HAP-1 (cell line): ENCODE measurements around the gene AGAP2.
"Not testable (repeated sequence)": the region's sequence is repeated elsewhere in the genome, so short reads cannot be mapped to it uniquely, and the experiment has no call there.

Source experiments
- DNase-seq, 2 experiments: peaks; one replicate each; pipeline ENCODE4 v3.0.0-alpha.2; 2016 to 2020; ENCODE audit warnings: low spot score in 2 of 2
- H3K27me3 ChIP-seq: fragments of 250-450 bp; sonication (Bioruptor Pico); 2 replicates; pipeline ENCODE4 v1.5.1; 2020; ENCODE audit warnings: low read depth, mild to moderate bottlenecking, moderate library complexity
- H3K36me3 ChIP-seq: fragments of 250-450 bp; sonication (Bioruptor Pico); replicated peaks from 2 replicates; pipeline ENCODE4 v1.5.1; 2020; ENCODE audit warnings: mild to moderate bottlenecking
- H3K4me1 ChIP-seq: fragments of 250-450 bp; sonication (Bioruptor Pico); 2 replicates; pipeline ENCODE4 v1.5.1; 2020; ENCODE audit warnings: mild to moderate bottlenecking
- H3K4me3 ChIP-seq: fragments of 250-450 bp; sonication (Bioruptor Pico); 2 replicates; pipeline ENCODE4 v1.5.1; 2020; ENCODE audit warnings: mild to moderate bottlenecking, moderate library complexity
- H3K9me3 ChIP-seq: fragments of 250-450 bp; sonication (Bioruptor Pico); 2 replicates; pipeline ENCODE4 v1.5.1; 2020; ENCODE audit warnings: mild to moderate bottlenecking, moderate library complexity
- in situ Hi-C: fragments of 300-500 bp; cut with MboI; formaldehyde crosslinking; loops from 3 replicates; pipeline ENCODE4 v1.14.3; 2020; ENCODE audit warnings: low sequenced_read_pairs, inconsistent platforms, mixed read lengths

The AGAP2 gene

DNA sequence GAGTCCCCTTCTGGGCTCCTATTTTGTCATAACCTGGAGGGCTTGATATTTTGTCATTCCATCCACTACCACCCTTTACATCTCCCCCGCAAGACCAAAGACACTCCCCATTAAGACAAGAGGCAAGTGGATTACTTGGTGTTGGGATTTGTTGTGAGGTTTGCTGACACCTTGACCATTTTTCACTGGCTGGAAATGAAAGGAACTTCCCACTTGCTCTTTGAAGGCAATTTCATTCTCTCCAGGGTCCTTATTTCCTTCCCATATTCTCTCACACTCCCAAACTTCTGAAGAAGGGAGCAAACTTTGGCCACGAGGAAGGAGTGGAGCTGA, 14.9 kb downstream of the AGAP2 start:
- Histone ChIP-seq H3K9me3 (no peaks in the 10 kb centered on the region), H3K27me3 (no peaks in the 10 kb centered on the region), H3K4me1 (no peaks in the 10 kb centered on the region), H3K36me3 (peaks cover 5% of the 10 kb centered on the region), H3K4me3 (no peak overlapping the region)
- no peak for DNase-seq
- in situ Hi-C loops: no loop called here

- peaks cover 11% of the 10 kb centered on the region for H3K36me3 ChIP-seq
- H3K4me3 ChIP-seq: no peak overlapping the region
- no peak for DNase-seq
- in situ Hi-C loops: no loop called here
- H3K27me3 ChIP-seq: no peaks in the 10 kb centered on the region
- no peaks in the 10 kb centered on the region for H3K9me3 ChIP-seq
- no peaks in the 10 kb centered on the region for H3K4me1 ChIP-seq
These were observed 15.6 kb downstream of the AGAP2 start for GRCh38 chr12:57722716-57723629.

DNA sequence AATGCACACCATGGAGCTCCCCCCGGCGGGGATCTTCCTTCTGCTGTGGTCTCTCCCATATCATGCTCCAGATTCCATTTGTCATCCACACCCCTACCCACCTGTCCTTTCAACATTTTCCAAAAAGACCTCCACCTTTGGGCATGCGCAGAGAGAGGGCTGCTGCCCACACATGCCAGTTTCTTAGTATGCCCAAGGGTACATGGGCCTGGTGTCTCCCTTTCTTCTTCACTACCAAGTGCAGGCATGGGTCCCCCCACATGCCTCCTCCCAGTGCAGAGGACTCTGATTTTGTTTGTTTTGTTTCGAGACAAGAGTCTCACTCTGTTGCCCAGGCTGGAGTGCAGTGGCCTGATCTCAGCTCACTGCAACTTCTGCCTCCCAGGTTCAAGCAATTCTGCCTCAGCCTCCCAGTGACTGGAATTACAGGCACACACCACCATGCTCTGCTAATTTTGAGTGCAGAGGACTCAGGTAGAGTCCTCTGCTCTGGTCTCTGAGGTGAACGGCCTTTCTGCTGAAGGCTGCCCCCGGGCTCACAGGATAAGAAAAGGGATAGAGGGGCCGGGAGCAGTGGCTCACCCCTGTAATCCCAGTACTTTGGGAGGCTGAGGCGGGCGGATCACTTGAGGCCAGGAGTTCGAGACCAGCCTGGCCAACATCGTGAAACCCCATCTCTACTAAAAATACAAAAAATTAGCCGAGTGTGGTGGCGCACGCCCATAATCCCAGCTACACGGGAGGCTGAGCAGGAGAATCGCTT, 16.5 kb downstream of the AGAP2 start:
- H3K36me3 ChIP-seq: peaks cover 13% of the 10 kb centered on the region
- H3K27me3 ChIP-seq, H3K4me1 ChIP-seq, in situ Hi-C loops, H3K9me3 ChIP-seq, H3K4me3 ChIP-seq, DNase-seq: not testable (repeated sequence)

- Histone ChIP-seq H3K4me1 (no peaks in the 10 kb centered on the region), H3K4me3 (no peak overlapping the region), H3K36me3 (peaks cover 18% of the 10 kb centered on the region), H3K9me3 (no peaks in the 10 kb centered on the region), H3K27me3 (no peaks in the 10 kb centered on the region)
- no peak for DNase-seq
- in situ Hi-C loops: no loop called here
These were observed 17.6 kb downstream of the AGAP2 start for GRCh38 chr12:57720606-57721595.

DNA sequence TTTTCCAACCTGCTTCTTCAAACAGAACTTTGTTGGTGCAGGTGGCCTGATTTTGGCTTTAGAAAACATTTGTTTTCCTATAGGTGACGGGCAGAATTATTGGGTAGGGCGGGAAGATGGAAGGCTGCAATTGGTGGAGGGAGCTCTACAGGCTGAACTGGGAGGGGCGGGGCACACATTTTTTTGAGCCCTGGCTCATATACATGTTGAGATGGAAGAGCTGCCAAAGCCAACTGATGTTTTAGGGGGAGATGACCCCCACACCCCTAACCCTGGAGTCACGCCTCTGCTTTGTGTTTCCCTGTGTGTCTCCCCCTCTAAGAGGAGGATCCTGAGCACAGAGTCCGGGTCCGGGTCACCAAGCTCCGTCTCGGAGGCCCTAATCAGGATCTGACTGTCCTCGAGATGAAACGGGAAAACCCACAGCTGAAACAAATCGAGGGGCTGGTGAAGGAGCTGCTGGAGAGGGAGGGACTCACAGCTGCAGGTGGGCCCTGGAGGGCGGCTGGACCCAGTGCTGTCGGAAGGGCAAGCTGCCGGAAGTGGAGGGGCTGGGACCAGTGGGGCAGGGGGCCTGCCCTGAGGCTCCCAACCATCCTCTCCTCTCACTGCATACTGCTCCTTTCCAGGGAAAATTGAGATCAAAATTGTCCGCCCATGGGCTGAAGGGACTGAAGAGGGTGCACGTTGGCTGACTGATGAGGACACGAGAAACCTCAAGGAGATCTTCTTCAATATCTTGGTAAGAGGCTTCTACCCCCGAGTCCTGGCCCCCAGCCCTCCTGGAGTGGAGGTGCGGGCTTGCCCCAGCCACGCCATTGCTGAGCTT, 18.6 kb downstream of the AGAP2 start:
- H3K27me3 ChIP-seq: no peaks in the 10 kb centered on the region
- peaks cover 18% of the 10 kb centered on the region for H3K36me3 ChIP-seq
- in situ Hi-C loops: no loop called here
- H3K4me1 ChIP-seq: no peaks in the 10 kb centered on the region
- H3K9me3 ChIP-seq: no peaks in the 10 kb centered on the region
- no peak for DNase-seq
- H3K4me3 ChIP-seq: no peak overlapping the region

DNA sequence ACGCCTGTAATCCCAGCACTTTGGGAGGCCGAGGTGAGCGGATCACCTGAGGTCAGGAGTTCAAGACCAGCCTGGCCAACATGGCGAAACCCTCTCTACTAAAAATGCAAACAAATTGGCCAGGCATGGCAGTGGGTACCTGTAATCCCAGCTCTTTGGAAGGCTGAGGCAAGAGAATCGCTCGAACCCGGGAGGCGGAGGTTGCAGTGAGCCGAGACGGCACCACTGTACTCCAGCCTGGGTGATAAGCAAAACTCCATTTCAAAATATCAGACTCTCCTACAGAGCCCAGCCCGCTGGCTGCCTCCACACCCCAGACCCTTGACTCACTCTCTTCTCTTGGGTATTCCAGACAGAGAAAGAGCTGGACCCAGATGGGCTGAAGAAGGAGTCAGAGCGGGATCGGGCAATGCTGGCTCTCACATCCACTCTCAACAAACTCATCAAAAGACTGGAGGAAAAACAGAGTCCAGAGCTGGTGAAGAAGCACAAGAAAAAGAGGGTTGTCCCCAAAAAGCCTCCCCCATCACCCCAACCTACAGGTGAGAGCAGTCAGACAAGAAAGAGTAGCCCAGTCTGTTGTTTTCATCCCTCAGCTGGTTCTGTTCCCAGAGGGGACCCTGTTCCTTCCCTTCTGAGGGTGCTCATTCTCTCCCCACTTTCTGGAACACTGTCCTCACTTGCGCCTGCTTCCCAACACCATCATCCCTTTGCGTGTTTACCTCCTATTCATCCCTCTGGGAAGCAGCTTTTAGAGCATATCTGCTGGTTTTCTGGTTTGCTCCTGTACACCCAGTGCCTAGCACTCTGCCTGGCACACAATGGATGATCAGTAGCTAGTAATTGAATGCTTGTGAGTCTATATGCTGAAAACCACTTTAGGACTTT, 19.7 kb downstream of the AGAP2 start:
- DNase-seq: no peak
- H3K27me3 ChIP-seq: no peaks in the 10 kb centered on the region
- peaks cover 18% of the 10 kb centered on the region for H3K36me3 ChIP-seq
- in situ Hi-C loops: no loop called here
- H3K4me3 ChIP-seq: no peak overlapping the region
- no peaks in the 10 kb centered on the region for H3K4me1 ChIP-seq
- H3K9me3 ChIP-seq: no peaks in the 10 kb centered on the region

DNA sequence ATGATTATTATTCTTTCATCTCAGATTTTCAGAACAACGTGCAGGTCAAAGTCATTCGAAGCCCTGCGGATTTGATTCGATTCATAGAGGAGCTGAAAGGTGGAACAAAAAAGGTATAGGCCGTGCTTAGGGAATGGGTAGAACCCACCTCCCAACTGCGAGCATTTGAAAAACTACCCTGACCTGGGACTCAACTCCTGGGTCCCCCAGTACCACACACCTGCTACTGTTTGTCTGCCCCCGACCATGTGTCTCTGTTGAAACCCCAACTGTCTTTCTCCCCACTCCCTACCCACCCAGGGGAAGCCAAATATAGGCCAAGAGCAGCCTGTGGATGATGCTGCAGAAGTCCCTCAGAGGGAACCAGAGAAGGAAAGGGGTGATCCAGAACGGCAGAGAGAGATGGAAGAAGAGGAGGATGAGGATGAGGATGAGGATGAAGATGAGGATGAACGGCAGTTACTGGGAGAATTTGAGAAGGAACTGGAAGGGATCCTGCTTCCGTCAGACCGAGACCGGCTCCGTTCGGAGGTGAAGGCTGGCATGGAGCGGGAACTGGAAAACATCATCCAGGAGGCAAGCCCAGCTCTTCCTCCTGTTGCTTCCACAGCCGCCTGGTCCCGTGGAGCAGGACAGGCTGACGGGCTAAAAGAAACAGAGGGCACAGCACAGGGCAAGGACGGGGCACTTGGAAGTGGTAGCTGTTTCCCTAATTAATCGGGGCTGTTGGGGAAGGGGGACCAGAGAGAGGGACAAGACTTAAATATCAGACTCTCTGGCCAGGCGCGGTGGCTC, 20.5 kb downstream of the AGAP2 start:
- in situ Hi-C loops: no loop called here
- no peaks in the 10 kb centered on the region for H3K4me1 ChIP-seq
- DNase-seq: no peak
- no peaks in the 10 kb centered on the region for H3K9me3 ChIP-seq
- peaks cover 18% of the 10 kb centered on the region for H3K36me3 ChIP-seq
- H3K4me3 ChIP-seq: no peak overlapping the region
- H3K27me3 ChIP-seq: no peaks in the 10 kb centered on the region

DNA sequence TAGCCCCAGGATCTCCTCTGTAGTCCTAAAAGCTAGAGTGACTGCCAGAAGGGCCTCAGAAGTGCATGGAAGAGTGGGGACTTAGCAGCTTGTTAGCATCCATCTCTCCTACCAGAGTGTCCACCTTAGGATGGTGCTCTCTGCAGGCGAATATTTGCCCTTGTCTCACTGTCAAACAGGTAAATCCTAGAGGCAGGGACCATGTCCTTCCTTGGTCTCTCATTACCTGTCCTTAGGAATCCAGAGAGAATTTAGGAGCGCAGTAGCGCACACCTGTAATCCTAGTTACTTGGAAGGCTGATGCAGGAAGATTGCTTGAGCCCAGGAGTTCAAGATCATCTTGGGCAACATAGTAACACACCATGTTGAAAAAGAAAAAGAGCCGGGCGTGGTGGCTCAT, 21.4 kb downstream of the AGAP2 start:
- Histone ChIP-seq H3K4me3 (no peak overlapping the region), H3K36me3 (peaks cover 18% of the 10 kb centered on the region), H3K4me1 (no peaks in the 10 kb centered on the region), H3K27me3 (no peaks in the 10 kb centered on the region), H3K9me3 (no peaks in the 10 kb centered on the region)
- in situ Hi-C loops: no loop called here
- DNase-seq: no peak

- Histone ChIP-seq H3K9me3 (no peaks in the 10 kb centered on the region), H3K4me1 (no peaks in the 10 kb centered on the region), H3K4me3 (no peak overlapping the region), H3K27me3 (no peaks in the 10 kb centered on the region), H3K36me3 (peaks cover 18% of the 10 kb centered on the region)
- DNase-seq: no peak
- in situ Hi-C loops: no loop called here
These were observed 22.2 kb downstream of the AGAP2 start for GRCh38 chr12:57716305-57716704.

GRCh38 chr12:57715786-57716185, 22.8 kb downstream of the AGAP2 start:
- H3K27me3 ChIP-seq: no peaks in the 10 kb centered on the region
- no peaks in the 10 kb centered on the region for H3K9me3 ChIP-seq
- H3K36me3 ChIP-seq: peaks cover 18% of the 10 kb centered on the region
- no peaks in the 10 kb centered on the region for H3K4me1 ChIP-seq
- no peak overlapping the region for H3K4me3 ChIP-seq
- no peak for DNase-seq
- in situ Hi-C loops: no loop called here

DNA sequence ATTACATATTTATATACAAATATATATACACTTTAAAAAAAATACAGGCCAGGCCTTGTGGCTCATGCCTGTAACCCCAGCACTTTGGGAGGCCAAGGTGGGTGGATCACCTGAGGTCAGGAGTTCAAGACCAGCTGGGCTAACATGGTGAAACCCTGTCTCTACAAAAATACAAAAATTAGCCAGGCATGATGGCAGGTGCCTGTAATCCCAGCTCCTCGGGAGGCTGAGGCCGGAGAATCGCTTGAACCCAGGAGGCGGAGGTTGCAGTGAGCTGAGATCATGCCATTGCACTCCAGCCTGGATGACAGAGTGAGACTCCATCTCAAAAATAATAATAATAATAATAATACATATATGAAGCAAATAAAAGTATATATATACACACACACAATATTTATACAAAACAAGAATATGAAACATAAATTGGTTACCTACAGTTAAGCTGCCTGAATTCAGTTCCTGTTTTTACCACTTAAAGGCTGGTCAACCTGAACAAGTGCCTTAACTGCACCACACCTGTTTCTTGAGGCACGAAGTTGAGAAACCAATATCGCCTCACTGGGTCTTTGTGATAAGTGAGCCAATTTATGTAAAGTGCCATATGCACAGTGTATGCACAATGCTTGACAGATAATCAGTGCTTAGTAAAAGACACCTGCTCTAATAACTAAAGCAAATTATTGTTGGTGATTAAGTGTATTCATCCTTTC, 23.4 kb downstream of the AGAP2 start:
- H3K36me3 ChIP-seq: peaks cover 18% of the 10 kb centered on the region
- in situ Hi-C loops, H3K27me3 ChIP-seq, H3K4me3 ChIP-seq, H3K9me3 ChIP-seq, H3K4me1 ChIP-seq, DNase-seq: not testable (repeated sequence)
